GM21529 (cell line): ENCODE results near the gene PLCG2.
"Not testable (repeated sequence)": the region's sequence is repeated elsewhere in the genome, so short reads cannot be mapped to it uniquely, and the experiment has no call there.

ENCODE experiments used
- ATAC-seq: cut with Tn5 transposase; IDR thresholded peaks from one replicate; pipeline ENCODE4 v1.9.1; 2021; ENCODE audit not compliant: unreplicated experiment

The PLCG2 gene

GRCh38 chr16:81786868-81787267 is 7.8 kb downstream of the PLCG2 start:
- no peak for ATAC-seq

GRCh38 chr16:81787659-81788058 is 8.6 kb downstream of the PLCG2 start:
- no peak for ATAC-seq

- ATAC-seq = no peak
These were observed 11.2 kb downstream of the PLCG2 start for GRCh38 chr16:81790277-81790676.

- ATAC-seq = no peak
These were observed 11.8 kb downstream of the PLCG2 start for GRCh38 chr16:81790830-81791435.

GRCh38 chr16:81792828-81793227 is 13.7 kb downstream of the PLCG2 start:
- no peak for ATAC-seq

GRCh38 chr16:81795193-81795592 is 16.1 kb downstream of the PLCG2 start:
- ATAC-seq = no peak

- no peak for ATAC-seq
These were observed 16.9 kb downstream of the PLCG2 start for GRCh38 chr16:81796035-81796434.

GRCh38 chr16:81796583-81797346 is 17.7 kb downstream of the PLCG2 start:
- no peak for ATAC-seq

GRCh38 chr16:81797443-81797842 is 18.4 kb downstream of the PLCG2 start:
- ATAC-seq = peak; percentile 54

GRCh38 chr16:81798311-81799137 is 19.4 kb downstream of the PLCG2 start:
- ATAC-seq = peak; percentile 53

- ATAC-seq = no peak
These were observed 20.0 kb downstream of the PLCG2 start for GRCh38 chr16:81799138-81799504.

- ATAC-seq = not testable (repeated sequence)
These were observed 22.6 kb downstream of the PLCG2 start for GRCh38 chr16:81801724-81802123.

GRCh38 chr16:81803332-81803731 is 24.2 kb downstream of the PLCG2 start:
- ATAC-seq = no peak

GRCh38 chr16:81804134-81804610 is 25.1 kb downstream of the PLCG2 start:
- no peak for ATAC-seq

GRCh38 chr16:81806696-81807095 is 27.6 kb downstream of the PLCG2 start:
- ATAC-seq = no peak

GRCh38 chr16:81807767-81808358 is 28.8 kb downstream of the PLCG2 start:
- no peak for ATAC-seq

- ATAC-seq = peak; percentile 66
These were observed 29.9 kb downstream of the PLCG2 start for GRCh38 chr16:81808933-81809480.

- no peak for ATAC-seq
These were observed 30.5 kb downstream of the PLCG2 start for GRCh38 chr16:81809567-81809966.

- ATAC-seq = no peak
These were observed 31.3 kb downstream of the PLCG2 start for GRCh38 chr16:81810361-81810760.

- peak; percentile 35 for ATAC-seq
These were observed 31.9 kb downstream of the PLCG2 start for GRCh38 chr16:81810894-81811538.
